Lower leg skin (tissue), 3 donors: ENCODE results near the gene NBAS.

ENCODE experiments used
- CTCF ChIP-seq, 3 donors: fragments of 450-650 bp; IDR thresholded peaks; one replicate each; pipeline ENCODE4 v1.5.1; 2016; ENCODE audit warnings: antibody characterized with exemption in 3 of 3, mild to moderate bottlenecking in 3 of 3, moderate library complexity in 2 of 3
- POLR2A ChIP-seq, 2 donors: fragments of 450-650 bp; IDR thresholded peaks; one replicate each; pipeline ENCODE4 v1.6.1; 2016 to 2017; ENCODE audit warnings: antibody characterized with exemption in 2 of 2, mild to moderate bottlenecking in 1 of 2, moderate library complexity in 1 of 2

GRCh38 chr2:15367205-15367604 is 193.9 kb downstream of the NBAS start:
- TF ChIP-seq CTCF (IDR thresholded peaks at IDR 0.05): no peak
- TF ChIP-seq POLR2A (IDR thresholded peaks at IDR 0.05): no peak
